C4-2B (cell line): Measurements from ENCODE around the gene CTDP1.

Source experiments
- CTCF ChIP-seq: fragments of 450-650 bp; conservative IDR thresholded peaks from 2 replicates; pipeline ENCODE4 v1.5.1; 2017; ENCODE audit warnings: mild to moderate bottlenecking
- ZFX ChIP-seq: fragments of 450-650 bp; IDR thresholded peaks from 2 replicates; pipeline ENCODE4 v1.6.1; 2017

GRCh38 chr18:79786786-79787526, 107.4 kb downstream of the CTDP1 start:
- no peak for TF ChIP-seq CTCF
- no peak for TF ChIP-seq ZFX
